Uterus (tissue), 2 donors: Measurements from ENCODE around the gene CBX8.

Source experiments
- CTCF ChIP-seq, 4 experiments: fragments of 200-600 bp in 2 of 4; fragments of 450-650 bp in 2 of 4; sonication (generic) in 2 of 4; IDR thresholded peaks; one replicate each; pipeline ENCODE4 v1.5.1; 2016 to 2019; ENCODE audit warnings: antibody characterized with exemption in 4 of 4, mild to moderate bottlenecking in 2 of 4, moderate library complexity in 1 of 4
- POLR2A ChIP-seq, 2 donors: fragments of 450-650 bp; IDR thresholded peaks; one replicate each; pipeline ENCODE4 v1.6.1; 2016; ENCODE audit warnings: antibody characterized with exemption in 2 of 2, mild to moderate bottlenecking in 1 of 2, moderate library complexity in 1 of 2

DNA sequence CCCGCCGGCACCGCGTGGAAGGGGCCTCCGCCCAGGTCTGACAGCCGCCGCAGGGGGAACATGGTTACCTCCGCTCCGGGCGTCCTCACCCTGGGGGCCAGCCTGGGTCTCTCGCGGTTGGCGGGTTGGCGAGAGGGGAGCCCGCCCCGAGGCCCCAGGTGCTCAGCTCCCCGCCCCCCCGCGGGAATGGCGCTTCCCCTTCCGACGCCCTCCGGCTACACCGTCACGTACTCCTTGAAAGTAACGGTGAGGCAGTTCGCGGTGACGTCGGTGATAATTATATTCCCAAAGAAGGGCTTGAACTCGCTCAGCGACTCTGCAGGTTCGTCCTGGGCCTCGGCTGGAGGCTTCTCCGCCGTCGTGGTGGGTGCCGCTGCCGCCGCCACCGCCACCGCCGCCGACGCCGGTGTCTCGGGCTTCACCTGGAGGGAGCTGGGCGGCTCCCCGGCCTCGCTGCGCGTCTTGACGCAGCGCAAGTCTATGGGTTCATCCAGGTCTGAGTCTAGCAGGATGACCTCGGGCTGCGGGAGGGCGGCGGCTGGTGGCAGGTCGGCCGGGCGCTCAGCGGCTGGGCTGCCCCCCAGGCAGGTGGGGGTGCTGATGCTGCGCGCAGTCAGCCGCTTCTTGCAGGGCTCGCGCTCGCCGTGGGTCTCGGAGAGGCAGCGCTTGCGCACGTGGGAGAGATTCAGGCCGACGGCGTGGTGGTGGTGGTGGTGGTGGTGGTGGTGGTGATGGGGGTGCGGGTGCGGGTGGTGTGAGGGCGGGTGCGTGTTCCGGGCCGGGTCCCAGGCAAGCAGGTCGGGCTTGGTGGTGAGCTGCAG is 37.1 kb upstream of the CBX8 start:
- no peak for TF ChIP-seq CTCF (IDR thresholded peaks at IDR 0.05)
- no peak for TF ChIP-seq POLR2A (IDR thresholded peaks at IDR 0.05)
